ENCODE measurements around the gene BCAS3.

DNA sequence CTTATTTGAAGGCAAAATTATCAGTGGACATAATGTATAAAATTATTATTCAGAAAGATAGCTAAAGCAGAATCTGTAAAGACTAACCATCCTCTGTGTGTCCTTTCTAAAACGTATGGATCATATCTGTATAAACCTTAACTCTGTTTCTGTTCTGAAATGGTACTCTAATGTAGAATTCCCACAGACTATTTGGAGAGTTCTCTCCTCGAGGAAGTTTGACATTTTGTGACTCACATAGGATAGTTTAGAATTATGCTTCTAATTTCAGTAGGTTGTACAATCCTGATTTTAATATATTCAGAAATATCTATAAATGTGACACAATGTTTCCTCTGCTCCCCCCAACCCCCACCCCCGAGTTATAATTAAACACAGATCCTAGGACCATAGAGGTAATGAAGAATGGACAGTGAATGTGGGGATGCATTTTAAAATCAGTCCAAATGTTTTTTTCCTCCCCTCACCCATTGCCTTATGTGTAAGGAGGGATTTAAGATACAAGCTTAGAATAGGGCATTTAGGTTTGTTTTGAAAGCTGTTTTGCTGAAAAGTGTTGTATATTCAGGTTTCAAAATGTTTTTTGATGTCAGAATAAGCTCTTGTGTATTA, 66.8 kb downstream of the BCAS3 start:
- TF ChIP-seq EZH2 (IDR thresholded peaks at IDR 0.05; ENCODE audit: insufficient read depth, poor library complexity, severe bottlenecking): no peak
- no peak for TF ChIP-seq EZH2phosphoT487 (IDR thresholded peaks at IDR 0.05; ENCODE audit: insufficient read depth, low read depth)
